Keratinocyte (primary cell): Measurements from ENCODE around the gene TLL2. TPM values are rescaled to one million over a fixed set of nuclear protein-coding genes. Genes with fewer than 3 reads are reported as not detected.
A peak's percentile ranks its signal among the peaks of the same experiment; 100 is the strongest.

ENCODE experiments used
- DNase-seq: peaks from one replicate; pipeline ENCODE4 v3.0.0-alpha.2; 2011; ENCODE audit warnings: low read depth, missing footprints, low spot score
- FAIRE-seq: peaks from 2 replicates; lab custom pipeline; 2011; peaks lifted over from hg19 to GRCh38; lab: Jason Lieb, UNC
- H2AFZ ChIP-seq: 2 replicates; pipeline ENCODE4 v1.6.0; 2012; ENCODE audit warnings: low read length, control low read depth, inconsistent platforms; ENCODE audit not compliant: control insufficient read depth
- H3K27ac ChIP-seq: 2 replicates; pipeline ENCODE4 v1.5.1; 2011; ENCODE audit warnings: low read length; ENCODE audit not compliant: control insufficient read depth, insufficient read depth
- H3K27me3 ChIP-seq: 3 replicates; pipeline ENCODE4 v1.6.0; 2011; ENCODE audit warnings: low read length; ENCODE audit not compliant: control insufficient read depth, insufficient read depth; ENCODE audit errors: extremely low read depth
- H3K36me3 ChIP-seq, 2 experiments: 2 replicates in 1 of 2; 3 replicates in 1 of 2; pipeline ENCODE4 v1.5.1; 2011; ENCODE audit warnings: low read length in 2 of 2, mild to moderate bottlenecking in 1 of 2; ENCODE audit not compliant: control insufficient read depth in 2 of 2, insufficient read depth in 2 of 2; ENCODE audit errors: extremely low read depth in 1 of 2
- H3K4me1 ChIP-seq: 3 replicates; pipeline ENCODE4 v1.5.1; 2011; ENCODE audit warnings: low read length; ENCODE audit not compliant: control insufficient read depth, insufficient read depth; ENCODE audit errors: extremely low read depth
- H3K4me2 ChIP-seq: 3 replicates; pipeline ENCODE4 v1.6.0; 2011; ENCODE audit warnings: low read depth, low read length; ENCODE audit not compliant: control insufficient read depth, insufficient read depth; ENCODE audit errors: extremely low read depth
- H3K4me3 ChIP-seq, 3 experiments: fragments of 200-600 bp in 1 of 3; sonication (generic) in 1 of 3; 2 replicates in 2 of 3; 3 replicates in 1 of 3; pipeline ENCODE4 v1.5.1; 2011 to 2016; ENCODE audit warnings: low read length in 3 of 3, mild to moderate bottlenecking in 3 of 3, control low read depth in 2 of 3, inconsistent platforms in 1 of 3, low read depth in 1 of 3, mixed read lengths in 1 of 3, mixed run types in 1 of 3, moderate library complexity in 1 of 3; ENCODE audit not compliant: control insufficient read depth in 2 of 3, insufficient read depth in 2 of 3; ENCODE audit errors: extremely low read depth in 1 of 3
- H3K79me2 ChIP-seq: 2 replicates; pipeline ENCODE4 v1.6.0; 2012; ENCODE audit warnings: low read length; ENCODE audit not compliant: control insufficient read depth, insufficient read depth
- H3K9ac ChIP-seq: 3 replicates; pipeline ENCODE4 v1.6.0; 2011; ENCODE audit warnings: low read length; ENCODE audit not compliant: control insufficient read depth, insufficient read depth; ENCODE audit errors: extremely low read depth
- H3K9me1 ChIP-seq: 3 replicates; pipeline ENCODE4 v1.6.0; 2011; ENCODE audit warnings: low read length; ENCODE audit not compliant: control insufficient read depth, insufficient read depth; ENCODE audit errors: extremely low read depth
- H3K9me3 ChIP-seq: 2 replicates; pipeline ENCODE4 v1.5.1; 2012; ENCODE audit warnings: low read depth, low read length; ENCODE audit not compliant: control insufficient read depth
- H4K20me1 ChIP-seq: 3 replicates; pipeline ENCODE4 v1.6.0; 2011; ENCODE audit warnings: low read length; ENCODE audit not compliant: control insufficient read depth, insufficient read depth; ENCODE audit errors: extremely low read depth
- CTCF ChIP-seq, 3 experiments: IDR thresholded peaks in 1 of 3; conservative IDR thresholded peaks in 1 of 3; optimal IDR thresholded peaks in 1 of 3; 2 replicates in 2 of 3; 3 replicates in 1 of 3; pipeline versions ENCODE3 to v1.5.1; 2011; ENCODE audit warnings: low read length in 3 of 3, mild to moderate bottlenecking in 3 of 3, moderate library complexity in 2 of 3, control low read depth in 1 of 3, inconsistent platforms in 1 of 3; ENCODE audit not compliant: insufficient read depth in 2 of 3; ENCODE audit errors: extremely low read depth in 1 of 3
- EZH2 ChIP-seq: IDR thresholded peaks from one replicate; pipeline ENCODE4 v1.6.1; 2012; ENCODE audit warnings: inconsistent platforms, mild to moderate bottlenecking, low read length, moderate library complexity
- dilution Hi-C: fragments of 300-500 bp; cut with MboI; formaldehyde crosslinking; loops from one replicate; pipeline ENCODE4 v1.7.0; 2020; ENCODE audit warnings: low sequenced_read_pairs; ENCODE audit not compliant: extremely low pct_ligation_motif_present
- polyA minus RNA-seq, 3 experiments: library from RNA; depleted of rRNA, polyadenylated mRNA; stranded (reverse); fragments of >200 nt; gene quantifications; 1 replicate in 1 of 3; 2 replicates in 1 of 3; 3 replicates in 1 of 3; pipeline ENCODE4 v1.2.3, GENCODE V29; 2011
- polyA plus RNA-seq, 5 experiments: library from polyadenylated mRNA; depleted of rRNA in 3 of 5; stranded (reverse) in 3 of 5; stranded (forward) in 1 of 5; unstranded in 1 of 5; fragments of >200 nt; gene quantifications; 1 replicate in 1 of 5; 2 replicates in 3 of 5; 3 replicates in 1 of 5; pipeline versions ENCODE4 v1.2.1 to v1.2.3, GENCODE V29; 2011 to 2012; ENCODE audit warnings: missing spikeins in 2 of 5, low read depth in 1 of 5, low replicate concordance in 1 of 5

Gene TLL2
- 0.48 to 1.6 TPM (median 0.83 TPM) in 3 replicates for polyA plus RNA-seq
- 0.70 TPM for polyA plus RNA-seq (2011; ENCODE audit: low read depth)
- polyA plus RNA-seq (2011; cell fraction: cytosol; rRNA removed): 0.38 and 0.51 TPM in 2 replicates
- polyA plus RNA-seq (2011; cell fraction: nucleus; rRNA removed): 2.1 and 3.2 TPM in 2 replicates
- polyA plus RNA-seq (2012; ENCODE audit: low replicate concordance): 0.38 and 0.91 TPM in 2 replicates
- polyA minus RNA-seq: 0.35 to 1.5 TPM (median 0.46 TPM) in 3 replicates
- polyA minus RNA-seq (2011; cell fraction: cytosol; rRNA and poly(A)+ RNA removed): not detected
- 2.4 and 2.9 TPM in 2 replicates for polyA minus RNA-seq (2011; cell fraction: nucleus; rRNA and poly(A)+ RNA removed)

GRCh38 chr10:96513698-96514561, at the start of gene TLL2:
TLL2 (minus strand) TSS chr10:96513926; CDS start chr10:96513685, 241 bp downstream.
- no peak within 1 kb of the TSS for H3K27ac ChIP-seq

More at GRCh38 chr10:96513698-96514561, at the start of gene TLL2:
- Histone ChIP-seq H2AFZ (peak within 1 kb of the TSS; percentile 56), H4K20me1 (no peaks in the 10 kb centered on the region), H3K36me3 (no peaks in the 10 kb centered on the region), H3K4me2 (peak within 1 kb of the TSS; percentile 87), H3K9ac (peak within 1 kb of the TSS; percentile 9), H3K4me3 (peak within 1 kb of the TSS; percentile 44 to 60 (median 60)), H3K9me3 (no peaks in the 10 kb centered on the region), H3K4me1 (peaks cover 24% of the 10 kb centered on the region), H3K79me2 (no peaks in the 10 kb centered on the region), H3K9me1 (no peaks in the 10 kb centered on the region), H3K27me3 (peaks cover 15% of the 10 kb centered on the region)
- dilution Hi-C loops: no loop called here
- DNase-seq (peak; percentile 33), FAIRE-seq (peak; percentile 13)
- TF ChIP-seq EZH2 (no peak), CTCF (optimal IDR thresholded peaks at IDR 0.05 in 1 of 3, IDR thresholded peaks at IDR 0.05 in 1 of 3, conservative IDR thresholded peaks at IDR 0.05 in 1 of 3; ENCODE audit: extremely low read depth in 1 of 3, insufficient read depth in 2 of 3, low read length in 3 of 3) (peak; percentile 32 to 86 (median 72))
